Fibroblast of skin of abdomen (primary cell): ENCODE data around the gene TEF.
"Not testable (repeated sequence)": the region's sequence is repeated elsewhere in the genome, so short reads cannot be mapped to it uniquely, and the experiment has no call there.

Experiments
- DNase-seq: peaks from one replicate; pipeline ENCODE4 v3.0.0-alpha.2; 2013

Gene TEF

DNA sequence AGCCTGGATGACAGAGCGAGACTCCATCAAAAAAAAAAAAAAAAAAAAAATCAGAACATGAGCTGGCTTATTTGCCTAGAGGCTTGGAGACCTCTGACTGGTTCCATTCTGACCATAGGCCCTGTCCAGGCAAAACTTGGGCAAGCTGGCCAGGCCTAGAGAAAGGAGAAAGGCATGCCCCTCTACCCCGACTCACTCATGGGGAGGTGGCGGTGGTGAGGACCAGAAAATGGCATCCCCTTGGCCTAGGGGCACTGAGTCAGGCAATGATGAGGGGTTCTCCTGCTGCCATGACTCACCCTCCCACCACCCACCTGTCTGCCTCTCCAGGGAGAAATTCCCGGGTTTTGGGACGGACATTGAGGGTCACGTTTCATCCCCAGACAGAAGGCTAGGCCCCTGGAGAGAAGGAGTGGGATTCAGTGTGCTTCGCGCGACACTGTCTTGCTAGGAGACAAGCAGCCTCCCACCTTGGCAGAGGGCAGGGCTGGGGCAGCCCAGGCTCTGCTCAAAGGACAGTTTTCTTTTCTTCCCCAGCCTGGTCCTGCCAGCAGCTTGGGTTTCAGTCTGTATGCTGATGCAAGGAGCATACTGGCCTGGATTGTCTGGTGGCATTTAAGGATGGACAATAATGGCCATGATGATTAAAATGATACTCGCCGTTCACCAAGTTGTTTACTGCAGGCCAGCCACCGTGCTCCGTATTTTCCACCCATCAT is 47.6 kb downstream of the TEF start:
- no peak for DNase-seq

GRCh38 chr22:41429951-41430332 is 48.2 kb downstream of the TEF start:
- DNase-seq, result no peak

GRCh38 chr22:41431656-41432055 is 49.9 kb downstream of the TEF start:
- no peak for DNase-seq

- DNase-seq, result not testable (repeated sequence)
These were observed 51.7 kb downstream of the TEF start for GRCh38 chr22:41433480-41433879.

DNA sequence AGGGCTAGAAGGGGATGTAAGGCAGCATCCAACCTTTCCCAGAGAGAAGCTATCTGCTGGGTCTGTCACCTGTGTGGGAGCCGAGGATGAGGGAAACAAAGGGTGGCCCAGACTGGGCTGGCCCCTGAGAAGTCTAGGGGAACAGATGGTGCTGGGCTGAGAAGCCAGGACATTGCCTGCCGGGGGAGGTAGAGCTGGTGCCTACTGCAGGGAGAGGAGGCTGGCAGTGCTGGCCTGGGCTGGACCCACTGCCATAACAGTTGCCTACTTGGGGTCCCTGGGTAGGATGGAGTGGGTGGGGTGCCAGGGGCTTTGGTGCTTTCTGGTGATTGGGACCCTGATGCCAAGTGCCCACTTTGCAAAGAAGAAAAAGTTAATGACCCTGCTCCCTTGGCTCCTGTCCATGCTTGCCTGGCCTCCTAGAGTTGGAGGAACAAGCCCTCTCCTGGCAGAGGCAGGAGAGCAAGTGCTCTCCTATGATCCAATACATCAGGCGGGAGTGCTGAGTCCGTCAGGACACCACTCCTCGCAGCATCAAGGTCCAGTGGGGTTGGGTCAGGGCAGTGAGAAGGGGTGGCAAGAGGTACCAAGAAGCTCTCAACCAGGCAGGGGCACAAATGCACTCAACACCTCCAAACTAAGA is 52.7 kb downstream of the TEF start:
- not testable (repeated sequence) for DNase-seq

DNA sequence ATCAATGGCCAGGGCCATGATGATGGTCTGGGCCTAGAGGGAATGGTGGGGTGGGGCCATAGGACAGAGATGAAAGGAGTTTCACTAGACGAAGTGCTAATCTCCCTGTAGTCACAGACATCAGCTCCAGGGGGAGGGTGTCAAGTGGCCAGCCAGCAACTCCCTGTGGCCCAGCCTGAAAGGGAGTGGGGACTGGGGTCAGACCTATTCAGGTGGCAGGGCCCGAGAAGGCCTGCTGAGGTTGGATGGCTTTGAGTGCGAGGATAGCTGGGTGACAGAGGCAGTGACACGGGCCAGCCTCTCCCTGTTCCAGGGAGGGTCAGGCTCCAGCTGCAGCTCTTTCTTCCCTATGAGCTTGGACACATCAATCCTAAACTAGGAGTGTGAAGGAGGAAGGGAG is 53.8 kb downstream of the TEF start:
- DNase-seq, result no peak

- no peak for DNase-seq
These were observed 54.8 kb downstream of the TEF start for GRCh38 chr22:41436322-41437113.

DNA sequence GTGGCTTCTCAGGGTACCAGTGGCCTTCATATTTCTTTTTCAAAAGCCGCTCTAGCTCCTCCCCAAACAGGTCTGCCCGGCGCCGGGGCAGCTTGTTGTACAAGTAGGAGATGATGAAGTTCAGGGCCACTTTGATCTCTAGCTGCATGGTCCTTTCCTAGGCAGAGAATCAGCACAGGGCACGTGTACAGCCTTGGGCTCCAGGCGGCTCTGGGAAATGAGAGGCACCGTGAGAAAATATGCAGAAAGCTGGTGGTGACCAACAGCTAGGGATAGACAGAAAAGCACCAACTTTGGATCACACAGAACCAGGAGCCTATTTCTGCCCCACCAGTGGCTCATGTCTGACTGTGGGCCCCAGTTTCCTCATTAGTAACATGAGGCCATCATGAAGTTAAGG is 55.5 kb downstream of the TEF start:
- no peak for DNase-seq

DNA sequence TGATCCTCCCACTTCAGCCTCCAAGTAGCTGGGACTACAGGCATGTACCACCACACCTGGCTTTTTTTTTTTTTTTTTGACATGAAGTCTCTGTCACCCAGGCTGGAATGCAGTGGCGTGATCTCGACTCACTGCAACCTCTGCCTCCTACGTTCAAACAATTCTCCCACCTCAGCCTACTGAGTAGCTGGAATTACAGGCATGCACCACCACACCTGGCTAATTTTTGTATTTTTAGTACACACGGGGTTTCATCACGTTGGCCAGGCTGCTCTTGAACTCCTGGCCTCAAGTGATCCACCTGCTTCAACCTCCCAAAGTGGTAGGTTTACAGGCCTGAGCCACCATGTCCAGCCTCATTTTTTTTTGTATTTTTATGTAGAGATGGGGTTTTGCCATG is 58.8 kb downstream of the TEF start:
- DNase-seq, result not testable (repeated sequence)

DNA sequence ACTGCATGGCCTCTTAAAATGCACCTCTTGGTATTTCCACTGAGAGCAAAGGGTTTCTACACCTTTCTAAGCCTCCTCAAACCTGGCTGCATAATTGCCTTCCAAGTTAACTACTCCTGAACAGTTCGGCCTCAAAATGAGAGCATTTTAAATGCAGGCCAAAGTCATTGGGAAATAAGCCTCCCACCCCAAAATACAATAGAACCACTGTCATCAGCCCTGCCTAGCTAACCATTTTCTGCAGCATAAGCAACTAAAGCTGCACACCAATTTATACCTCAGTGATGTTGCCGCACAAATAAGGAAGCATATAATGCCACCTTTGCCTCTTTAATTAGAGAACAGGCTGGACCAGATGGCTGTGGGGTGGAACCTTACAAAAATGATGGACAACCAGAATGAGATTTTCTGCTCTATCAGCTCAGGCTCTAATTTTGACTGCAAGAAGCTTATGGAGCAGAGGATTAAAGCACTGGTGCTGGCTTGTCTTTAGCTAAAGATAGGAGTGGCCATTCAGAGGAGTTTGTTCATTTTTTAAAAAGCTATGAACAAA is 60.6 kb downstream of the TEF start:
- DNase-seq, result no peak

DNA sequence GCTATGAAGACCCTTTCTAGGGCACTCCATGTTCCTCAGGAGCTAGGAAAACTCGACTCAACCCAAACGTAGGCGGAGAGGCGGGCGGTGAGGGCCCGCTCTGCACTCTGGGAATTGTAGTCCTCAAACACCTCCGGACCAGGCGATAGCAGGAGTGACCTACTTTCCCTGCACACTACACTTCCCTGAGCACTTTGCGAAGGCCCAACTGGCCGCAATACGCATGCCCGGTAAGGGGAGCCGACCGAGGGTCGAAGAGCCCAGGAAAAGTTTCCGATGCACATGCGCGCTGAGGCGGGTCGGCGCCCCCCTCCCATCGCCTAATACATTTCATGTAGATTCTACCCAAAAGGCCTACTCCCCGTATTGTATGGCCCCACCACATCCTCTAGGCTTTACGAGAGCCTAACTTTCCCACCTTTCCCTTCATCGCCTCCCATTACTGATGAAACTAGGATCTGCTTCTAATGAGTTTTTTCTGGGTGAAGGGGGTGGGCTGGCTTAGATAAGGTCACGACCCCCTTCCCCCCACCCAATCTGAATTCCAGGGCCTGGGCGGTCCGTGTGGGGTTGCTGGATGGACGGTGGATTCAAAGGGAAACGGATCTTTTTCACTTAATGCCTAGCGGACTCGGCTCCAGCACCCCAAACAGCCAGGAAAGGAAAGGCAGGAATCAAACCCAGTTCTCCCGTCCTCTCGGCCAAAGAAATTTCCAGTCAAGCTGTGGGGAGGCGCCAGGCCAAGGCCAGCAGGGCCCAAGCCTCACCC is 62.8 kb downstream of the TEF start:
- DNase-seq, result peak; percentile 98

DNA sequence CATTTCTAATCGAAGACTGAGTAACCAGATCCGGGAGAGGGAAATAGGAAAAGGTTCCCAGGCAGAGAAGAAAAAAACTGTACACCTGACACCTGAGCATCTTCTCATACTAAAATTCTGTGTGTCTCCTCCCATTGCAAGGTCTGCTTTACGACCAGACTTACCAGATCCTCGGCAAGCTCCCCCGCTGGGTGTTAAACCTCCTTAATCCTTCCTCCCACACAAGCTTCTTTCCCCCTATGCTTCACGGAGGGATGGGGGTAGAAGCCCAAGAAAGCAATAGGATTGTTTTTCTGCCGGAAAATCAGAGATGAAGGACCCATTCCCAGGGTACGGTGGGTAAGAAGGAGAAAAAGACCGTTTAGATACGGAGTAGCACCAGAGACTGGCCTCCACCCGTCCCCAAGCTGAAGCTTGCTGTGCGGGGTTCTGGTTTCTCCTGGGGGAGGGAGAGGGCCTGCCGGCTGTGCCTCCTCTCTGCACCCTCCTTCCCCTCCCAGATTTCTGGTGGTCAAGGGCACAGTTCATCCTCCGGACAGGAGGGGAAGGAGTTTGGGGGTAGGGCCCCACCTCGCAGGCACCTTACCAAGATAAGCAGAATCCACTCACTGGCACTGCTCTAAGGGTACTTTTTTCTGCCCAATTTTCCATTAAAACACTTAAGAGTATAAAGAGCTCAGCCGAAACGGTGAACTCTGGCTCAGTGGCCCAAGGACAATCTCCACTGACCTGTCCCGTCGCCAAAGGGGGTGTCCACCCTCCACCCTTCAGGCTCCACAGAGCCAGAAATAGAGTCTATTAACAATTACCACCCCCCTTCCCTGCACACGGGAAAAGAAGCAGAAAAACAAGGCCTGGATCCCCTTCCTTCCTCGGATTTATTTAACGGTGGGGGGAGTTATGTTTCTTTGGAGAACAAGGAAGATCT is 63.7 kb downstream of the TEF start:
- DNase-seq, result no peak

- DNase-seq, result no peak
These were observed 64.3 kb downstream of the TEF start for GRCh38 chr22:41446057-41446501.

- peak; percentile 96 for DNase-seq
These were observed 65.1 kb downstream of the TEF start, which contains the start of gene TOB2 for GRCh38 chr22:41446639-41447434. TOB2 (minus strand) TSS chr22:41446801; CDS start chr22:41437345, 9,456 bp downstream.

DNA sequence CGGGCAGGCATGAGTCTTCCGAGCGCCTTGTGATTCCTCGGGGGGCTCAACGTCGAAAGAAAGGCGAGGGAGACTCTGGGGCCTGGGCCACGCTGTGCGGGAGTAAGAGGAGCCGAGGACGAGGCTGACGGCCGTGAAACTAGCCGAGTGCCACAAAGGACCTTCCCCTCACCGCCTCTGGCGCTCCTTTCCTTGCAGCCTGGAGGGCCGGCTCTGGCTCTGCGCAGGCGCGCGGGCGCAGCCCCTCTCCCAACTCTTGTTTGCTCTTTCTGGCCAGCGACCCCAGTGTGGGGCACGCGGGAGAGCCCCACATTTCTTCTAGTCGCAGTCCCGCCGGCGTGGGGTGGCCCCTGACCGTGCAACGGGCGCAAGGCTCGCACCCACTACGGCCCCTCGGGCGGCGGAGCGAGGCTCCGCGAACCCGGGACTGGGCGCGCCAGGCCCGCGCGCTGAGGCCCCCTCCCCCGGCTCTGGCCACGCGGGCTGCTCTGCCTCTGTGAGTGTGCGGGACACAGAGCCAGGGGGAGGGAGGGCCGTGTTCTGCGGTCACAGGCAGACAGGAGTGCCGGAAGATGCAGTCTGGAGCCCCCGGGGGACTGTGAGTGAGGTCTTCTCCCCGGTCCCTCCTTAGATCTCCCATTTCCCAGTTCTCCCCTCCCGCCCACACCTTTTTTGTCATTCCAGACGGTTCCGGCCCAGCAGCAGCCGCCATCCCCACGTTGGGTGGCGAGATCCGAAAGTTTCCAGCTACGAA is 65.9 kb downstream of the TEF start:
- DNase-seq, result peak; percentile 63

DNA sequence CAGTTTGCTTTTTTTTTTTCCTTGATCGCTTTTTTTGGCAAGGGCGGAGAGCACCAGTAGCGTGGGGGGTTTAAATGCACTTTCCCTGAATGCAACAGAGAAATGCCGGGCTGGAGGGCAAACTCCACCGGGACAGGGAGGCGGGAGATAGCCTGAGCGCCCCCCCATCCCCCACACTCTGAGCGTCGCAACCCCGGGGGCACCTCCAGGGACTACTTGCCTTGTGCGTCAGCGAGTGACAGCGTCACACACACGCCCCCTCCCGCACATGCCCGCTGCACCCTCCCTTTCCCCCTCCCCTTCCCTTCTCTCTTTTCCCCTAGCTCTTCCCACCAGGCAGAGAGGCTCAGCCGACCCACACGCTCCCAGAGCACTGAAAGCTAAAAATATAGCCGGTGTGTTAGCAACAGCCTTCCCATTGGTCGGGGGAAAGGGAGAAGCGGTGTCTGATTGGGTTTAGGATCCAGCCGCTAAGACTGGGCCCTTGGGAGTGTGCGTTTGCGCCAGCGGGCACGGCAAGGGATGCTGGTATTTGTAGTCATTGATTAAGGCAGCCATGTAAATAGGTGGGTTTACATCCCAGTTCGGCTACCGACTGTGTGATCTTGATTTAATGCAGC is 66.6 kb downstream of the TEF start:
- peak; percentile 99 for DNase-seq
